OCI-LY3 (cell line): ENCODE results near the gene C9orf78.

Source experiments
- H2AFZ ChIP-seq: fragments of 200-600, 300-600 bp; shearing (Covaris generic); 2 replicates; pipeline ENCODE4 v1.6.0; 2014; ENCODE audit warnings: antibody characterized with exemption, low read depth, low read length
- H3K27ac ChIP-seq: fragments of 200-600, 300-600 bp; sonication (generic); 2 replicates; pipeline ENCODE4 v1.5.1; 2014; ENCODE audit warnings: mild to moderate bottlenecking, low read length, moderate library complexity, mixed read lengths
- H3K27me3 ChIP-seq: fragments of 200-600, 300-600 bp; sonication (generic); 2 replicates; pipeline ENCODE4 v1.6.1; 2014; ENCODE audit warnings: low read depth, low read length, mixed read lengths
- H3K36me3 ChIP-seq: fragments of 200-600, 300-600 bp; sonication (generic); replicated peaks from 2 replicates; pipeline ENCODE3; 2014; ENCODE audit warnings: low read depth, low read length, mixed read lengths
- H3K4me1 ChIP-seq: fragments of 300-600, 200-600 bp; sonication (generic); 2 replicates; pipeline ENCODE4 v1.6.1; 2014; ENCODE audit warnings: low read length, mixed read lengths
- H3K4me2 ChIP-seq: fragments of 200-600, 300-600 bp; sonication (generic); 2 replicates; pipeline ENCODE4 v1.6.1; 2014; ENCODE audit warnings: low read length, mixed read lengths
- H3K4me3 ChIP-seq: fragments of 300-600, 200-600 bp; sonication (generic); 2 replicates; pipeline ENCODE4 v1.5.1; 2014; ENCODE audit warnings: antibody characterized with exemption, mild to moderate bottlenecking, low read length, moderate library complexity
- H3K79me2 ChIP-seq: fragments of 300-600, 200-600 bp; shearing (Covaris generic); 2 replicates; pipeline ENCODE4 v1.6.1; 2014; ENCODE audit warnings: mild to moderate bottlenecking, low read length, mixed read lengths
- H3K9ac ChIP-seq: fragments of 300-600, 200-600 bp; shearing (Covaris generic); 2 replicates; pipeline ENCODE4 v1.6.0; 2014; ENCODE audit warnings: mild to moderate bottlenecking, low read length, moderate library complexity
- H3K9me3 ChIP-seq: fragments of 200-600, 300-600 bp; shearing (Covaris generic); 2 replicates; pipeline ENCODE4 v1.6.1; 2014; ENCODE audit warnings: low read length, mixed read lengths; ENCODE audit not compliant: insufficient read depth
- H4K20me1 ChIP-seq: fragments of 200-600, 300-600 bp; sonication (generic); 2 replicates; pipeline ENCODE4 v1.6.1; 2016; ENCODE audit warnings: low read length, mixed read lengths; ENCODE audit not compliant: insufficient read depth
- CTCF ChIP-seq: fragments of 200-600, 300-600 bp; sonication (generic); IDR thresholded peaks from 2 replicates; pipeline ENCODE4 v1.5.1; 2014; ENCODE audit warnings: antibody characterized with exemption, low read length, low read depth
- EZH2phosphoT487 ChIP-seq: fragments of 200-600 bp; shearing (Covaris generic); IDR thresholded peaks from 2 replicates; pipeline ENCODE4 v1.6.1; 2018; ENCODE audit warnings: antibody characterized with exemption, mixed run types, low read depth

The C9orf78 gene

GRCh38 chr9:129853614-129854013 is 18.5 kb upstream of the C9orf78 start:
- Histone ChIP-seq H3K4me1 (no peaks in the 10 kb centered on the region), H3K9ac (no peak overlapping the region), H3K4me3 (no peak overlapping the region), H3K79me2 (no peaks in the 10 kb centered on the region), H3K27ac (no peak overlapping the region), H3K9me3 (no peaks in the 10 kb centered on the region), H4K20me1 (no peaks in the 10 kb centered on the region), H3K4me2 (no peak overlapping the region), H3K27me3 (no peaks in the 10 kb centered on the region), H3K36me3 (no peaks in the 10 kb centered on the region), H2AFZ (no peak overlapping the region)
- TF ChIP-seq CTCF = no peak
- TF ChIP-seq EZH2phosphoT487 = no peak

- no peaks in the 10 kb centered on the region for H3K27me3 ChIP-seq
- no peak overlapping the region for H3K27ac ChIP-seq
- no peak overlapping the region for H2AFZ ChIP-seq
- H3K4me3 ChIP-seq = no peak overlapping the region
- TF ChIP-seq CTCF = no peak
- TF ChIP-seq EZH2phosphoT487 = no peak
- no peaks in the 10 kb centered on the region for H4K20me1 ChIP-seq
- H3K79me2 ChIP-seq = no peaks in the 10 kb centered on the region
- H3K4me2 ChIP-seq = no peak overlapping the region
- no peaks in the 10 kb centered on the region for H3K9me3 ChIP-seq
- no peaks in the 10 kb centered on the region for H3K36me3 ChIP-seq
- no peaks in the 10 kb centered on the region for H3K4me1 ChIP-seq
- no peak overlapping the region for H3K9ac ChIP-seq
Measured at GRCh38 chr9:129852579-129852978, 17.5 kb upstream of the C9orf78 start.

- Histone ChIP-seq H3K4me2 (no peak overlapping the region), H3K36me3 (no peaks in the 10 kb centered on the region), H3K4me3 (no peak overlapping the region), H4K20me1 (no peaks in the 10 kb centered on the region), H3K9me3 (no peaks in the 10 kb centered on the region), H3K4me1 (no peaks in the 10 kb centered on the region), H3K27me3 (no peaks in the 10 kb centered on the region), H3K27ac (no peak overlapping the region), H3K79me2 (no peaks in the 10 kb centered on the region), H3K9ac (no peak overlapping the region), H2AFZ (no peak overlapping the region)
- TF ChIP-seq CTCF (no peak), EZH2phosphoT487 (no peak)
Measured at GRCh38 chr9:129851821-129852220, 16.7 kb upstream of the C9orf78 start.

GRCh38 chr9:129850821-129851550 is 15.9 kb upstream of the C9orf78 start:
- Histone ChIP-seq H3K27ac (no peak overlapping the region), H3K36me3 (no peaks in the 10 kb centered on the region), H3K4me2 (no peak overlapping the region), H3K79me2 (no peaks in the 10 kb centered on the region), H3K9ac (no peak overlapping the region), H3K9me3 (no peaks in the 10 kb centered on the region), H2AFZ (no peak overlapping the region), H3K27me3 (no peaks in the 10 kb centered on the region), H3K4me3 (no peak overlapping the region), H3K4me1 (no peaks in the 10 kb centered on the region), H4K20me1 (no peaks in the 10 kb centered on the region)
- TF ChIP-seq CTCF (no peak), EZH2phosphoT487 (no peak)
